GM23338 (cell line): ENCODE results near the gene CCDC201. TPM values are rescaled to one million over a fixed set of nuclear protein-coding genes. Genes with fewer than 3 reads are reported as not detected.
A peak's percentile ranks its signal among the peaks of the same experiment; 100 is the strongest.

Experiments used
- ATAC-seq: fragments of 200-7000 bp; cut with Tn5 transposase; 3 replicates; pipeline ENCODE4 v1.9.1; 2020
- DNase-seq: peaks from one replicate; pipeline ENCODE4 v3.0.0-alpha.2; 2015; ENCODE audit warnings: low spot score
- H2AFZ ChIP-seq: fragments of 200-600 bp; sonication (generic); 2 replicates; pipeline ENCODE4 v1.8.0; 2016; ENCODE audit warnings: antibody characterized with exemption, mild to moderate bottlenecking, moderate library complexity
- H3F3A ChIP-seq: fragments of 200-600 bp; sonication (generic); replicated peaks from 2 replicates; pipeline ENCODE4 v1.8.0; 2017; ENCODE audit warnings: antibody characterized with exemption, mixed run types, low read depth
- H3K27ac ChIP-seq: fragments of 200-600 bp; sonication (generic); 2 replicates; pipeline ENCODE4 v1.6.1; 2016; ENCODE audit warnings: low read depth
- H3K27me3 ChIP-seq: fragments of 200-600 bp; sonication (generic); 2 replicates; pipeline ENCODE4 v1.8.0; 2016; ENCODE audit warnings: mild to moderate bottlenecking, mixed run types, moderate library complexity; ENCODE audit not compliant: insufficient read depth
- H3K36me3 ChIP-seq: fragments of 200-600 bp; sonication (generic); 2 replicates; pipeline ENCODE4 v1.8.0; 2016; ENCODE audit warnings: mild to moderate bottlenecking; ENCODE audit not compliant: insufficient read depth
- H3K4me1 ChIP-seq: fragments of 200-600 bp; sonication (generic); 2 replicates; pipeline ENCODE4 v1.8.0; 2016; ENCODE audit warnings: mild to moderate bottlenecking, moderate library complexity; ENCODE audit not compliant: insufficient read depth
- H3K4me2 ChIP-seq: fragments of 200-600 bp; sonication (generic); 2 replicates; pipeline ENCODE4 v1.7.1; 2017; ENCODE audit warnings: mixed run types
- H3K4me3 ChIP-seq: fragments of 200-600 bp; sonication (generic); 2 replicates; pipeline ENCODE4 v1.6.1; 2016; ENCODE audit warnings: mixed run types
- H3K79me2 ChIP-seq: fragments of 200-600 bp; sonication (generic); replicated peaks from 2 replicates; pipeline ENCODE4 v1.8.0; 2017; ENCODE audit warnings: mild to moderate bottlenecking; ENCODE audit not compliant: insufficient read depth
- H3K9me2 ChIP-seq: fragments of 200-600 bp; sonication (generic); 2 replicates; pipeline ENCODE4 v1.8.0; 2017; ENCODE audit not compliant: insufficient read depth
- H4K20me1 ChIP-seq: fragments of 200-600 bp; sonication (generic); replicated peaks from 2 replicates; pipeline ENCODE4 v1.8.0; 2017; ENCODE audit warnings: mild to moderate bottlenecking; ENCODE audit not compliant: insufficient read depth
- H3K27ac Mint-ChIP-seq: 2 replicates; pipeline ENCODE4 v1.8.0; 2020; ENCODE audit warnings: inconsistent platforms, mild to moderate bottlenecking, moderate library complexity, mixed read lengths
- H3K27me3 Mint-ChIP-seq: 3 replicates; pipeline ENCODE4 v1.8.0; 2022; ENCODE audit warnings: low read depth, mild to moderate bottlenecking, moderate library complexity, mixed read lengths, inconsistent platforms; ENCODE audit not compliant: insufficient read depth, poor library complexity
- H3K36me3 Mint-ChIP-seq: 3 replicates; pipeline ENCODE4 v1.8.0; 2021; ENCODE audit warnings: low read depth, mild to moderate bottlenecking, inconsistent platforms, moderate library complexity, mixed read lengths
- H3K4me1 Mint-ChIP-seq: 3 replicates; pipeline ENCODE4 v1.8.0; 2020; ENCODE audit warnings: mild to moderate bottlenecking, inconsistent platforms, mixed read lengths
- H3K4me3 Mint-ChIP-seq: 3 replicates; pipeline ENCODE4 v1.8.0; 2021; ENCODE audit warnings: moderate library complexity, mild to moderate bottlenecking, inconsistent platforms, mixed read lengths
- H3K9me3 Mint-ChIP-seq: 3 replicates; pipeline ENCODE4 v1.8.0; 2020; ENCODE audit warnings: moderate library complexity, mild to moderate bottlenecking, inconsistent platforms, mixed read lengths
- CREB1 ChIP-seq: fragments of 250-450 bp; sonication (Bioruptor Pico); IDR thresholded peaks from 2 replicates; pipeline ENCODE4 v1.5.0; 2020; ENCODE audit warnings: low read depth, mild to moderate bottlenecking, moderate library complexity
- CTCF ChIP-seq, 2 experiments: fragments of 200-600 bp in 1 of 2; sonication (generic) in 1 of 2; conservative IDR thresholded peaks; 2 replicates each; pipeline versions ENCODE4 v1.5.1 to v1.6.1; 2016 to 2017; ENCODE audit warnings: antibody characterized with exemption in 2 of 2, low read depth in 2 of 2, mild to moderate bottlenecking in 2 of 2, moderate library complexity in 1 of 2
- ETS1 ChIP-seq: IDR thresholded peaks from 2 replicates; pipeline ENCODE4 v1.6.1; 2016; ENCODE audit warnings: antibody characterized with exemption
- EZH2 ChIP-seq: fragments of 200-600 bp; sonication (generic); IDR thresholded peaks from one replicate; pipeline ENCODE4 v1.8.0; 2017; ENCODE audit warnings: antibody characterized with exemption, mild to moderate bottlenecking, low read depth; ENCODE audit not compliant: unreplicated experiment
- JUNB ChIP-seq: IDR thresholded peaks from one replicate; pipeline ENCODE4 v1.6.1; 2016; ENCODE audit warnings: antibody characterized with exemption; ENCODE audit not compliant: unreplicated experiment
- NANOG ChIP-seq: IDR thresholded peaks from 2 replicates; pipeline ENCODE4 v1.6.1; 2016; ENCODE audit warnings: antibody characterized with exemption, borderline replicate concordance
- POLR2AphosphoS5 ChIP-seq: IDR thresholded peaks from 2 replicates; pipeline ENCODE4 v1.6.1; 2016; ENCODE audit warnings: antibody characterized with exemption, low read depth
- REST ChIP-seq: IDR thresholded peaks from one replicate; pipeline ENCODE4 v1.6.1; 2018; ENCODE audit warnings: antibody characterized with exemption; ENCODE audit not compliant: unreplicated experiment
- STAT1 ChIP-seq: IDR thresholded peaks from one replicate; pipeline ENCODE4 v1.6.1; 2016; ENCODE audit warnings: antibody characterized with exemption; ENCODE audit not compliant: unreplicated experiment
- ZNF114 ChIP-seq: fragments of 250-450 bp; sonication (Bioruptor Pico); IDR thresholded peaks from 2 replicates; pipeline ENCODE4 v1.5.0; 2020; ENCODE audit warnings: mild to moderate bottlenecking, moderate library complexity
- ZNF331 ChIP-seq: fragments of 250-450 bp; sonication (Bioruptor Pico); IDR thresholded peaks from 2 replicates; pipeline ENCODE4 v1.5.0; 2020; ENCODE audit warnings: low read depth, mild to moderate bottlenecking, moderate library complexity
- polyA plus RNA-seq: library from polyadenylated mRNA; unstranded; fragments of >200 nt; fragmentation: Nextera tagmentation; extraction: Ambion mirVana; gene quantifications from 2 replicates; pipeline ENCODE4 v1.2.1, GENCODE V29; 2016
- total RNA-seq: library from RNA; depleted of rRNA; stranded (reverse); fragments of >200 nt; shearing (Covaris generic); gene quantifications from 2 replicates; pipeline ENCODE4 v1.2.3, GENCODE V29; 2014

Gene CCDC201
- total and polyA plus RNA-seq, 2 experiments from 2014 or later: not detected

- Histone ChIP-seq H3K4me1 (peaks cover 36% of the 10 kb centered on the region), H3K79me2 (no peaks in the 10 kb centered on the region), H3F3A (peaks cover 6% of the 10 kb centered on the region; the same call in 1 of the 2 replicates), H3K9me2 (no peaks in the 10 kb centered on the region), H3K27me3 (peaks cover 52% of the 10 kb centered on the region), H4K20me1 (0 out of 2 replicates have a peak, but pooled peaks cover 7% of the 10 kb centered on the region), H3K4me3 (no peak overlapping the region), H3K4me2 (no peak overlapping the region; the same call in 1 of the 2 replicates), H3K27ac (no peak overlapping the region), H2AFZ (no peak overlapping the region), H3K36me3 (no peaks in the 10 kb centered on the region)
- no peak overlapping the region for H3K27ac Mint-ChIP-seq
- no peaks in the 10 kb centered on the region for H3K9me3 Mint-ChIP-seq
- TF ChIP-seq POLR2AphosphoS5 (no peak), EZH2 (peak; percentile 34), JUNB (no peak), CREB1 (CRISPR knock-in tag) (no peak)
- H3K36me3 Mint-ChIP-seq: peaks cover 10% of the 10 kb centered on the region; the same call in 2 of the 3 replicates
- H3K4me3 Mint-ChIP-seq: no peak overlapping the region
- DNase-seq (no peak), ATAC-seq (no peak)
- peaks cover 25% of the 10 kb centered on the region for H3K4me1 Mint-ChIP-seq
- H3K27me3 Mint-ChIP-seq: peaks cover 48% of the 10 kb centered on the region
Observed at GRCh38 chr7:45918556-45918955, 45.7 kb upstream of the CCDC201 start.

GRCh38 chr7:45917658-45918057 is 44.8 kb upstream of the CCDC201 start:
- Mint-ChIP-seq H3K27ac (no peak overlapping the region), H3K36me3 (peaks cover 13% of the 10 kb centered on the region; the same call in 2 of the 3 replicates), H3K27me3 (peaks cover 45% of the 10 kb centered on the region), H3K4me1 (peaks cover 20% of the 10 kb centered on the region), H3K4me3 (peak overlapping the region; percentile 37; the same call in 2 of the 3 replicates), H3K9me3 (no peaks in the 10 kb centered on the region)
- DNase-seq (peak; percentile 83), ATAC-seq (peak; percentile 6)
- TF ChIP-seq CTCF (conservative IDR thresholded peaks at IDR 0.05; ENCODE audit: low read depth in 2 of 2) (peak; percentile 89 to 93), JUNB (no peak)
- Histone ChIP-seq H3K27me3 (peaks cover 48% of the 10 kb centered on the region), H3K4me2 (peak overlapping the region; percentile 71), H3K79me2 (no peaks in the 10 kb centered on the region), H3K36me3 (no peaks in the 10 kb centered on the region), H3K9me2 (no peaks in the 10 kb centered on the region), H2AFZ (peak overlapping the region; percentile 53), H3K4me3 (peak overlapping the region; percentile 37; the same call in 1 of the 2 replicates), H4K20me1 (0 out of 2 replicates have a peak, but pooled peaks cover 7% of the 10 kb centered on the region), H3K4me1 (peaks cover 29% of the 10 kb centered on the region), H3K27ac (no peak overlapping the region), H3F3A (peaks cover 6% of the 10 kb centered on the region; the same call in 1 of the 2 replicates)

- ATAC-seq (no peak), DNase-seq (no peak)
- Histone ChIP-seq H3F3A (0 out of 2 replicates have a peak, but pooled peaks cover 6% of the 10 kb centered on the region), H3K4me3 (no peak overlapping the region), H3K36me3 (no peaks in the 10 kb centered on the region), H3K27me3 (peaks cover 42% of the 10 kb centered on the region), H3K4me2 (no peak overlapping the region), H3K27ac (no peak overlapping the region), H3K4me1 (peaks cover 27% of the 10 kb centered on the region), H3K79me2 (no peaks in the 10 kb centered on the region), H3K9me2 (no peaks in the 10 kb centered on the region), H2AFZ (no peak overlapping the region), H4K20me1 (0 out of 2 replicates have a peak, but pooled peaks cover 7% of the 10 kb centered on the region)
- Mint-ChIP-seq H3K9me3 (no peaks in the 10 kb centered on the region), H3K36me3 (peaks cover 13% of the 10 kb centered on the region; the same call in 2 of the 3 replicates), H3K27me3 (peaks cover 39% of the 10 kb centered on the region), H3K4me1 (peaks cover 14% of the 10 kb centered on the region), H3K4me3 (no peak overlapping the region), H3K27ac (no peak overlapping the region)
- TF ChIP-seq REST (no peak), ETS1 (no peak), ZNF114 (CRISPR knock-in tag) (no peak), JUNB (no peak), NANOG (no peak), POLR2AphosphoS5 (no peak), EZH2 (no peak), ZNF331 (no peak), STAT1 (no peak)
Observed at GRCh38 chr7:45917064-45917463, 44.2 kb upstream of the CCDC201 start.
